ENCODE results near the gene GRIP2.
A peak's percentile ranks its signal among the peaks of the same experiment; 100 is the strongest.

The GRIP2 gene

GRCh38 chr3:14510838-14511622 is 29.1 kb downstream of the GRIP2 start:
- Mint-ChIP-seq H3K4me1 (peaks cover 15% of the 10 kb centered on the region), H3K9me3 (no peaks in the 10 kb centered on the region), H3K4me3 (no peak overlapping the region), H3K27me3 (ENCODE audit: low read depth, poor library complexity) (peaks cover 14% of the 10 kb centered on the region), H3K27ac (no peak overlapping the region), H3K36me3 (ENCODE audit: low read depth) (no peaks in the 10 kb centered on the region)
- no peak for TF ChIP-seq CTCF (IDR thresholded peaks at IDR 0.05)
- no peak for DNase-seq

DNA sequence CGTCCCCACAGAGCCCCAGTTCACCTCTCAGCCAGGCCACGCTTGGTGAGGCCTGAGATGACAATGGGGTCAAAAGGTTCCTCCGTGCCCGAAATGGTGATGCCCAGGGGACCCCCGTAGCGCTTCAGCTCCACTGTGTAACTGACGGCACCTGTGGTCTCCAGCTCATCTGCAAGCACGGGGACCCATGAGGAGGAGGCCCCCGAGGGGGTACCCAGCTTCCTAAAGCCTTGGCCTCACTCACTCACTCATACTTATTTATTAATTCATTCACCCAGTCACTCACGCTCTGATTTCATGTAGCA is 30.4 kb downstream of the GRIP2 start:
- Mint-ChIP-seq H3K27ac (no peak overlapping the region), H3K4me1 (peaks cover 15% of the 10 kb centered on the region), H3K9me3 (no peaks in the 10 kb centered on the region), H3K27me3 (ENCODE audit: low read depth, poor library complexity) (peaks cover 19% of the 10 kb centered on the region), H3K36me3 (ENCODE audit: low read depth) (no peaks in the 10 kb centered on the region), H3K4me3 (peak overlapping the region; percentile 31)
- DNase-seq: no peak
- TF ChIP-seq CTCF (IDR thresholded peaks at IDR 0.05): no peak

GRCh38 chr3:14508966-14509795 is 31.0 kb downstream of the GRIP2 start:
- DNase-seq: peak; percentile 96
- H3K4me1 Mint-ChIP-seq: peaks cover 15% of the 10 kb centered on the region
- peaks cover 3% of the 10 kb centered on the region for H3K9me3 Mint-ChIP-seq
- H3K36me3 Mint-ChIP-seq (ENCODE audit: low read depth): no peaks in the 10 kb centered on the region
- TF ChIP-seq CTCF (IDR thresholded peaks at IDR 0.05): peak; percentile 97
- peaks cover 20% of the 10 kb centered on the region for H3K27me3 Mint-ChIP-seq (ENCODE audit: low read depth, poor library complexity)
- H3K27ac Mint-ChIP-seq: no peak overlapping the region
- H3K4me3 Mint-ChIP-seq: peak overlapping the region; percentile 77

DNA sequence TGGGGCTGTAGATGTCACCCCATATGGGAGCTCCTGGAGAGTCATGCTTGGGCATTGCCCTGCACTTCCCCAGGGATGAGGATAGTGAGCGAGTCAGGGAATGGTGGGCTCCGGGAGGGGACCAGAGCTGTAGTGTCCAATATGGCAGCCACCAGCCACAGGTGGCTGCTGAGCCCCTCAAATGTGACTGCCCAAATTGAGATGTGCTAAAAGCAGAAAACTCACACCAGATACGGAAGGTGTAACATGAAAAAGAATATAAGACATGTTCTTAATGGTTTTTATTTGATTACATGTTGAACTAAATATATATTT is 31.7 kb downstream of the GRIP2 start:
- H3K27ac Mint-ChIP-seq: no peak overlapping the region
- DNase-seq: no peak
- H3K9me3 Mint-ChIP-seq: peaks cover 3% of the 10 kb centered on the region
- no peak overlapping the region for H3K4me3 Mint-ChIP-seq
- peaks cover 15% of the 10 kb centered on the region for H3K4me1 Mint-ChIP-seq
- H3K36me3 Mint-ChIP-seq (ENCODE audit: low read depth): no peaks in the 10 kb centered on the region
- TF ChIP-seq CTCF (IDR thresholded peaks at IDR 0.05): no peak
- H3K27me3 Mint-ChIP-seq (ENCODE audit: low read depth, poor library complexity): peaks cover 20% of the 10 kb centered on the region

DNA sequence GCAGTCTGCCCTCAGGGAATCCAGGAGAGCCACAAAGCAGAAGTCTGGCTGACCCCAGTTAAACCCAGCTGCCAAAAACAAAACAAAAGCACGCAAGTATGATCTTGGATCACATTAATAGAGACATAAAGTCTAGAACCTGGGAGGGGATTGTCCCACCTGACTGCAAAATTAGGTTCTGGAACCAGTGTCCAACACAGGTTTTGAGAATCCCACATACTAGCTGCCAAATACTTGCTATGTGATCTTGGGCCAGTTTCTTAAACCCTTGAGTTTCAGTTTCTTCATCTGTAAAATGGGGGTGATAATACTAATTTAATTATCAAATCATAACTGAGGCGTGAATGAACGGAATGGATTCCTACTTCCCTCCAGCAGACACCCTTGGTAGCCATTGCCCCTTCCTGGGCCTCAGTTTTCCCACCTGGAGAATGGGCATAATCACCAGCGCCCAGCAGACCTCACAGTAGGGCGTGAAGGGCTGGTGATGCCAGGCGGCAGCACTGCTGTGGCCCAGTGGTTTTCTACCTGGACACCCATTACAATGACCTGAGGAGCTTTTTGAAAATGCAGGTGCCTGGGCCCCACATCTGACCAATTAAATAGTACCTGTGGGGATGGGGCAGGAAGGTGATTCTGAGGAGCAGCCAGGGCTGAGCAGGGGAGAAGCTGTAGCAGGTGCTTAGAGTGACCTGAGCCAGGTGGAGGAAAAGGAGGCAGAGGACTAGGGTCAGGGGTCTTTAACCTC is 32.2 kb downstream of the GRIP2 start:
- no peak for TF ChIP-seq CTCF (IDR thresholded peaks at IDR 0.05)
- peaks cover 15% of the 10 kb centered on the region for H3K4me1 Mint-ChIP-seq
- DNase-seq: no peak
- peaks cover 8% of the 10 kb centered on the region for H3K9me3 Mint-ChIP-seq
- H3K36me3 Mint-ChIP-seq (ENCODE audit: low read depth): peaks cover 4% of the 10 kb centered on the region
- peaks cover 24% of the 10 kb centered on the region for H3K27me3 Mint-ChIP-seq (ENCODE audit: low read depth, poor library complexity)
- no peak overlapping the region for H3K27ac Mint-ChIP-seq
- no peak overlapping the region for H3K4me3 Mint-ChIP-seq
